ENCODE data around the gene KLK15. TPM values are rescaled to one million over a fixed set of nuclear protein-coding genes. Genes with fewer than 3 reads are reported as not detected.

KLK15 gene
- total RNA-seq, 4 donors from 2014 or later, result not detected

- peaks cover 0 to 14% (median 5%) of the 10 kb centered on the region in 3 donors for H3K4me1 ChIP-seq
- no peak overlapping the region for H3K4me3 ChIP-seq
- TF ChIP-seq CTCF (IDR thresholded peaks at IDR 0.05) (no peak), POLR2A (IDR thresholded peaks at IDR 0.05) (no peak), POLR2AphosphoS5 (IDR thresholded peaks at IDR 0.05) (no peak), EP300 (IDR thresholded peaks at IDR 0.05) (no peak)
- H3K27ac ChIP-seq, result no peak overlapping the region
- 3 to 14% methylated on average over 3 to 6 of the region's 6 CpGs for whole genome bisulfite sequencing, 2 donors (ENCODE audit: low coverage in 1 of 2)
- no peaks in the 10 kb centered on the region for H3K36me3 ChIP-seq
- peaks cover 56% of the 10 kb centered on the region for H3K27me3 ChIP-seq
- H3K9me3 ChIP-seq, result peaks cover 0 to 17% (median 0%) of the 10 kb centered on the region in 3 donors
- no peak for ATAC-seq
Measured at GRCh38 chr19:50838239-50838638, 4.9 kb upstream of the KLK15 start.

- TF ChIP-seq EP300 (IDR thresholded peaks at IDR 0.05), result no peak
- TF ChIP-seq POLR2A (IDR thresholded peaks at IDR 0.05), result no peak
- TF ChIP-seq CTCF (IDR thresholded peaks at IDR 0.05), result no peak
- TF ChIP-seq POLR2AphosphoS5 (IDR thresholded peaks at IDR 0.05), result no peak
- Histone ChIP-seq H3K4me3 (no peak overlapping the region), H3K36me3 (no peaks in the 10 kb centered on the region), H3K9me3 (peaks cover 0 to 9% (median 0%) of the 10 kb centered on the region in 3 donors), H3K4me1 (peaks cover 0 to 14% (median 5%) of the 10 kb centered on the region in 3 donors), H3K27me3 (peaks cover 66% of the 10 kb centered on the region), H3K27ac (no peak overlapping the region)
- ATAC-seq, result no peak
- WGBS, 2 donors (ENCODE audit: low coverage in 1 of 2), result 76 to 83% methylated on average over 3 to 9 of the region's 10 CpGs
Measured at GRCh38 chr19:50837300-50837699, 3.9 kb upstream of the KLK15 start.

- no peak overlapping the region for H3K4me3 ChIP-seq
- H3K36me3 ChIP-seq, result no peaks in the 10 kb centered on the region
- no peak for ATAC-seq
- WGBS, 2 donors (ENCODE audit: low coverage in 1 of 2), result 35 to 46% methylated on average over 7 to 14 of the region's 19 CpGs
- H3K27ac ChIP-seq, result no peak overlapping the region
- no peak for TF ChIP-seq POLR2AphosphoS5 (IDR thresholded peaks at IDR 0.05)
- no peak for TF ChIP-seq CTCF (IDR thresholded peaks at IDR 0.05)
- TF ChIP-seq EP300 (IDR thresholded peaks at IDR 0.05), result no peak
- no peak for TF ChIP-seq POLR2A (IDR thresholded peaks at IDR 0.05)
- H3K27me3 ChIP-seq, result peaks cover 71% of the 10 kb centered on the region
- peaks cover 0 to 2% (median 0%) of the 10 kb centered on the region in 3 donors for H3K9me3 ChIP-seq
- H3K4me1 ChIP-seq, result peaks cover 0 to 14% (median 5%) of the 10 kb centered on the region in 3 donors
Measured at GRCh38 chr19:50836543-50837195, 3.3 kb upstream of the KLK15 start.

- H3K27ac ChIP-seq, result peak overlapping the region in 1 of 4 donors; percentile 39
- H3K36me3 ChIP-seq, result no peaks in the 10 kb centered on the region
- H3K4me3 ChIP-seq, result peak overlapping the region; percentile 12 to 49
- peak; percentile 90 for ATAC-seq
- H3K4me1 ChIP-seq, result peaks cover 0 to 14% (median 5%) of the 10 kb centered on the region in 3 donors
- TF ChIP-seq POLR2AphosphoS5 (IDR thresholded peaks at IDR 0.05), result no peak
- TF ChIP-seq CTCF (IDR thresholded peaks at IDR 0.05), result no peak
- no peak for TF ChIP-seq EP300 (IDR thresholded peaks at IDR 0.05)
- no peak for TF ChIP-seq POLR2A (IDR thresholded peaks at IDR 0.05)
- H3K27me3 ChIP-seq, result peaks cover 78% of the 10 kb centered on the region
- no peaks in the 10 kb centered on the region for H3K9me3 ChIP-seq
- WGBS, 2 donors (ENCODE audit: low coverage in 1 of 2), result 8 to 27% methylated on average over 4 to 19 of the region's 67 CpGs
Measured at GRCh38 chr19:50835785-50836542, 2.6 kb upstream of the KLK15 start.

All from gastroesophageal sphincter (tissue), 4 donors.